Osteoblast (primary cell): Measurements from ENCODE around the gene ZSWIM6. TPM values are rescaled to one million over a fixed set of nuclear protein-coding genes. Genes with fewer than 3 reads are reported as not detected.

Experiments
- DNase-seq: peaks from one replicate; pipeline ENCODE4 v3.0.0; 2011; ENCODE audit warnings: low spot score, mixed read lengths; ENCODE audit not compliant: insufficient read length; ENCODE audit errors: missing footprints
- H2AFZ ChIP-seq: 2 replicates; pipeline ENCODE4 v1.6.0; 2011; ENCODE audit warnings: mild to moderate bottlenecking, low read length
- H3K27ac ChIP-seq: 2 replicates; pipeline ENCODE4 v1.5.1; 2011; ENCODE audit warnings: mild to moderate bottlenecking, low read depth, low read length, moderate library complexity
- H3K27me3 ChIP-seq: 2 replicates; pipeline ENCODE4 v1.6.0; 2012; ENCODE audit warnings: mild to moderate bottlenecking, control low read depth, inconsistent platforms, low read length, moderate library complexity; ENCODE audit not compliant: insufficient read depth
- H3K36me3 ChIP-seq: 2 replicates; pipeline ENCODE4 v1.5.1; 2011; ENCODE audit warnings: mild to moderate bottlenecking, low read length, control low read depth, moderate library complexity; ENCODE audit not compliant: insufficient read depth
- H3K4me1 ChIP-seq: 2 replicates; pipeline ENCODE4 v1.5.1; 2011; ENCODE audit warnings: mild to moderate bottlenecking, low read length, control low read depth, moderate library complexity; ENCODE audit not compliant: insufficient read depth
- H3K4me2 ChIP-seq: 2 replicates; pipeline ENCODE4 v1.6.0; 2011; ENCODE audit warnings: mild to moderate bottlenecking, low read length; ENCODE audit not compliant: insufficient read depth
- H3K4me3 ChIP-seq: fragments of 200-600 bp; sonication (generic); 3 replicates; pipeline ENCODE4 v1.5.1; 2012; ENCODE audit warnings: mild to moderate bottlenecking, low read length, inconsistent platforms; ENCODE audit not compliant: insufficient read depth
- H3K79me2 ChIP-seq: 2 replicates; pipeline ENCODE4 v1.6.0; 2012; ENCODE audit warnings: mild to moderate bottlenecking, low read length, control low read depth, inconsistent platforms; ENCODE audit not compliant: insufficient read depth
- H3K9me3 ChIP-seq: 2 replicates; pipeline ENCODE4 v1.5.1; 2011; ENCODE audit warnings: low read depth, low read length, control low read depth
- H4K20me1 ChIP-seq: 2 replicates; pipeline ENCODE4 v1.6.0; 2012; ENCODE audit warnings: mild to moderate bottlenecking, low read length, control low read depth; ENCODE audit not compliant: insufficient read depth
- CTCF ChIP-seq: IDR thresholded peaks from 2 replicates; pipeline ENCODE4 v1.5.1; 2011; ENCODE audit warnings: mild to moderate bottlenecking, low read depth, low read length, moderate library complexity; ENCODE audit errors: extremely low read depth
- total RNA-seq: library from RNA; depleted of rRNA; stranded (reverse); fragments of >200 nt; gene quantifications from 2 replicates; pipeline ENCODE4 v1.2.3, GENCODE V29; 2012

Gene ZSWIM6
- total RNA-seq, 1 donor = 10.5 TPM

GRCh38 chr5:61329550-61330128, 2.4 kb upstream of the ZSWIM6 start:
- Histone ChIP-seq H3K36me3 (no peaks in the 10 kb centered on the region), H3K27me3 (no peaks in the 10 kb centered on the region), H3K27ac (peak overlapping the region; percentile 81), H3K79me2 (peaks cover 22% of the 10 kb centered on the region), H3K9me3 (no peaks in the 10 kb centered on the region), H3K4me3 (peak overlapping the region; percentile 85), H2AFZ (no peak overlapping the region), H3K4me2 (peak overlapping the region; percentile 79), H4K20me1 (peaks cover 9% of the 10 kb centered on the region), H3K4me1 (peaks cover 39% of the 10 kb centered on the region)
- TF ChIP-seq CTCF = no peak
- peak; percentile 58 for DNase-seq

- H3K9me3 ChIP-seq = no peaks in the 10 kb centered on the region
- H4K20me1 ChIP-seq = peaks cover 16% of the 10 kb centered on the region
- no peaks in the 10 kb centered on the region for H3K36me3 ChIP-seq
- H3K79me2 ChIP-seq = peaks cover 30% of the 10 kb centered on the region
- H3K27ac ChIP-seq = peak overlapping the region; percentile 81
- peak overlapping the region; percentile 85 for H3K4me3 ChIP-seq
- H3K4me1 ChIP-seq = peaks cover 45% of the 10 kb centered on the region
- peak; percentile 74 for DNase-seq
- no peak for TF ChIP-seq CTCF
- peak overlapping the region; percentile 79 for H2AFZ ChIP-seq
- H3K27me3 ChIP-seq = no peaks in the 10 kb centered on the region
- H3K4me2 ChIP-seq = peak overlapping the region; percentile 79
Measured at GRCh38 chr5:61330341-61330844, 1.7 kb upstream of the ZSWIM6 start.

- Histone ChIP-seq H3K4me1 (peaks cover 45% of the 10 kb centered on the region), H3K4me3 (peak overlapping the region; percentile 85), H3K79me2 (peaks cover 35% of the 10 kb centered on the region), H3K4me2 (peak overlapping the region; percentile 79), H3K27ac (peak overlapping the region; percentile 81), H3K9me3 (no peaks in the 10 kb centered on the region), H2AFZ (peak overlapping the region; percentile 79), H4K20me1 (peaks cover 22% of the 10 kb centered on the region), H3K36me3 (no peaks in the 10 kb centered on the region), H3K27me3 (no peaks in the 10 kb centered on the region)
- peak; percentile 95 for DNase-seq
- peak; percentile 32 for TF ChIP-seq CTCF
Measured at GRCh38 chr5:61330845-61331406, 1.1 kb upstream of the ZSWIM6 start.

- H3K36me3 ChIP-seq = no peaks in the 10 kb centered on the region
- H3K4me3 ChIP-seq = peak overlapping the region; percentile 85
- H2AFZ ChIP-seq = no peak overlapping the region
- H3K4me1 ChIP-seq = peaks cover 41% of the 10 kb centered on the region
- no peak for TF ChIP-seq CTCF
- no peaks in the 10 kb centered on the region for H3K9me3 ChIP-seq
- peaks cover 50% of the 10 kb centered on the region for H3K79me2 ChIP-seq
- H3K27me3 ChIP-seq = no peaks in the 10 kb centered on the region
- H3K27ac ChIP-seq = peak overlapping the region; percentile 55
- peak; percentile 93 for DNase-seq
- H4K20me1 ChIP-seq = peaks cover 35% of the 10 kb centered on the region
- H3K4me2 ChIP-seq = no peak overlapping the region
Measured at GRCh38 chr5:61332358-61332749, 296 bp downstream of the ZSWIM6 start.
